DOHH2 (cell line): Measurements from ENCODE around the gene SYNE1.

Experiments
- H3F3A ChIP-seq: fragments of 200-600 bp; sonication (generic), shearing (Covaris generic); 2 replicates; pipeline ENCODE4 v1.6.0; 2016; ENCODE audit warnings: antibody characterized with exemption, mild to moderate bottlenecking; ENCODE audit not compliant: control insufficient read depth, insufficient read depth
- H3K27ac ChIP-seq: fragments of 200-600 bp; sonication (generic); 2 replicates; pipeline ENCODE4 v1.5.1; 2014; ENCODE audit warnings: low read depth, mild to moderate bottlenecking, low read length, moderate library complexity
- H3K27me3 ChIP-seq: fragments of 200-600 bp; sonication (generic); 2 replicates; pipeline ENCODE4 v1.6.1; 2014; ENCODE audit warnings: mild to moderate bottlenecking, low read length, mixed read lengths; ENCODE audit not compliant: control insufficient read depth
- H3K36me3 ChIP-seq: fragments of 200-600 bp; sonication (generic); 2 replicates; pipeline ENCODE4 v1.6.1; 2014; ENCODE audit warnings: mild to moderate bottlenecking, low read length, moderate library complexity, mixed read lengths; ENCODE audit not compliant: control insufficient read depth
- H3K4me1 ChIP-seq: fragments of 200-600 bp; sonication (generic); 2 replicates; pipeline ENCODE4 v1.6.1; 2014; ENCODE audit warnings: mild to moderate bottlenecking, low read length, mixed read lengths; ENCODE audit not compliant: control insufficient read depth
- H3K4me2 ChIP-seq: fragments of 200-600 bp; sonication (generic); 2 replicates; pipeline ENCODE4 v1.6.0; 2014; ENCODE audit warnings: mild to moderate bottlenecking, low read length, moderate library complexity
- H3K4me3 ChIP-seq: fragments of 200-600 bp; sonication (generic); 2 replicates; pipeline ENCODE4 v1.5.1; 2014; ENCODE audit warnings: mild to moderate bottlenecking, low read length, mixed read lengths
- H3K79me2 ChIP-seq: fragments of 200-600 bp; sonication (generic); 2 replicates; pipeline ENCODE4 v1.6.1; 2014; ENCODE audit warnings: mild to moderate bottlenecking, low read length, mixed read lengths; ENCODE audit not compliant: control insufficient read depth
- H3K9me2 ChIP-seq: fragments of 200-600 bp; sonication (generic); replicated peaks from 2 replicates; pipeline ENCODE4 v1.6.1; 2014; ENCODE audit warnings: mild to moderate bottlenecking, low read length, mixed read lengths; ENCODE audit not compliant: control insufficient read depth
- H3K9me3 ChIP-seq: fragments of 200-600 bp; sonication (generic); 2 replicates; pipeline ENCODE4 v1.6.1; 2014; ENCODE audit warnings: antibody characterized with exemption, low read length, mixed read lengths; ENCODE audit not compliant: control insufficient read depth, insufficient read depth
- H4K20me1 ChIP-seq: fragments of 200-600 bp; sonication (generic); 2 replicates; pipeline ENCODE4 v1.6.0; 2014; ENCODE audit warnings: low read depth, mild to moderate bottlenecking, antibody characterized with exemption, low read length, moderate library complexity; ENCODE audit not compliant: control insufficient read depth, insufficient read depth
- CTCF ChIP-seq: fragments of 200-600 bp; sonication (generic); IDR thresholded peaks from one replicate; pipeline ENCODE4 v1.5.1; 2014; ENCODE audit warnings: antibody characterized with exemption, mild to moderate bottlenecking, low read depth, low read length; ENCODE audit not compliant: poor library complexity, severe bottlenecking
- EZH2phosphoT487 ChIP-seq: fragments of 200-600 bp; sonication (generic); IDR thresholded peaks from 2 replicates; pipeline ENCODE4 v1.6.1; 2017; ENCODE audit warnings: borderline replicate concordance, mild to moderate bottlenecking, antibody characterized with exemption, low read length, moderate library complexity, mixed read lengths

SYNE1 gene

GRCh38 chr6:152272486-152272885 is 364.7 kb downstream of the SYNE1 start:
- no peaks in the 10 kb centered on the region for H3K9me2 ChIP-seq
- TF ChIP-seq EZH2phosphoT487 (no peak), CTCF (no peak)
- H3F3A ChIP-seq, result peaks cover 6% of the 10 kb centered on the region; the same call in 1 of the 2 replicates
- H3K36me3 ChIP-seq, result peaks cover 63% of the 10 kb centered on the region
- H4K20me1 ChIP-seq, result no peaks in the 10 kb centered on the region
- no peaks in the 10 kb centered on the region for H3K27me3 ChIP-seq
- no peaks in the 10 kb centered on the region for H3K4me1 ChIP-seq
- H3K4me2 ChIP-seq, result no peak overlapping the region
- no peaks in the 10 kb centered on the region for H3K79me2 ChIP-seq
- no peak overlapping the region for H3K4me3 ChIP-seq
- no peak overlapping the region for H3K27ac ChIP-seq
- H3K9me3 ChIP-seq, result no peaks in the 10 kb centered on the region

- Histone ChIP-seq H3K36me3 (peaks cover 68% of the 10 kb centered on the region), H3F3A (peaks cover 6% of the 10 kb centered on the region; the same call in 1 of the 2 replicates), H3K27ac (no peak overlapping the region), H3K9me2 (no peaks in the 10 kb centered on the region), H4K20me1 (no peaks in the 10 kb centered on the region), H3K4me1 (no peaks in the 10 kb centered on the region), H3K79me2 (no peaks in the 10 kb centered on the region), H3K9me3 (no peaks in the 10 kb centered on the region), H3K4me2 (no peak overlapping the region), H3K27me3 (no peaks in the 10 kb centered on the region), H3K4me3 (no peak overlapping the region)
- no peak for TF ChIP-seq EZH2phosphoT487
- no peak for TF ChIP-seq CTCF
Observed at GRCh38 chr6:152271776-152272464, 365.2 kb downstream of the SYNE1 start.

GRCh38 chr6:152270301-152270925 is 366.7 kb downstream of the SYNE1 start:
- Histone ChIP-seq H3K9me3 (no peaks in the 10 kb centered on the region), H3K36me3 (peaks cover 70% of the 10 kb centered on the region), H3K27me3 (no peaks in the 10 kb centered on the region), H3K9me2 (no peaks in the 10 kb centered on the region), H3K4me3 (no peak overlapping the region), H3K79me2 (no peaks in the 10 kb centered on the region), H3K4me1 (no peaks in the 10 kb centered on the region), H3K27ac (no peak overlapping the region), H3K4me2 (no peak overlapping the region), H3F3A (peaks cover 6% of the 10 kb centered on the region; the same call in 1 of the 2 replicates), H4K20me1 (no peaks in the 10 kb centered on the region)
- TF ChIP-seq CTCF, result no peak
- no peak for TF ChIP-seq EZH2phosphoT487
